VCaP (cell line): ENCODE results near the gene CDK1.
A peak's percentile ranks its signal among the peaks of the same experiment; 100 is the strongest.

Source experiments
- H3K27ac ChIP-seq: fragments of 450-650 bp; 2 replicates; pipeline ENCODE4 v1.5.1; 2017
- TF ChIP-seq, protein P1 (sequence below): fragments of 450-650 bp; conservative IDR thresholded peaks from 2 replicates; pipeline ENCODE4 v1.5.1; 2017; ENCODE audit warnings: mild to moderate bottlenecking, moderate library complexity

CDK1 gene

DNA sequence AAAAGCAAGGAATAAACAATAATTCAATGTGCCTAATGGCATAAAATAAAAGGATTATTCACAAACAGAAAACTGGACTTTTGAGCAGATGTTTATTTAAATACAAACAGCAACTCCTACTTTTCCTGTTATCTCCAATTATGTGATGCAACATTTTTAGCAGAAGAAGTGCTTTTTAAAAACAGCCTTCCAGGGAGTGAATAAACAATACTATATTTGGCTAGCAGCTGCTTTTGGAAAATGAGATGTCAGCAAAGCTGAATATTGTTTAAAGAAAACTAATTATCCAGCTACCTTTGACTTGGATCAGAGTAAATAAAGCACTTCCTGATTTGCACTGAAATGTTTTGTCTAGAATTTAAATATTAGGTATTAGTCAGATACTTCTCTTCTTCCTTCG is 23.2 kb downstream of the CDK1 start:
- TF ChIP-seq, protein P1, sequence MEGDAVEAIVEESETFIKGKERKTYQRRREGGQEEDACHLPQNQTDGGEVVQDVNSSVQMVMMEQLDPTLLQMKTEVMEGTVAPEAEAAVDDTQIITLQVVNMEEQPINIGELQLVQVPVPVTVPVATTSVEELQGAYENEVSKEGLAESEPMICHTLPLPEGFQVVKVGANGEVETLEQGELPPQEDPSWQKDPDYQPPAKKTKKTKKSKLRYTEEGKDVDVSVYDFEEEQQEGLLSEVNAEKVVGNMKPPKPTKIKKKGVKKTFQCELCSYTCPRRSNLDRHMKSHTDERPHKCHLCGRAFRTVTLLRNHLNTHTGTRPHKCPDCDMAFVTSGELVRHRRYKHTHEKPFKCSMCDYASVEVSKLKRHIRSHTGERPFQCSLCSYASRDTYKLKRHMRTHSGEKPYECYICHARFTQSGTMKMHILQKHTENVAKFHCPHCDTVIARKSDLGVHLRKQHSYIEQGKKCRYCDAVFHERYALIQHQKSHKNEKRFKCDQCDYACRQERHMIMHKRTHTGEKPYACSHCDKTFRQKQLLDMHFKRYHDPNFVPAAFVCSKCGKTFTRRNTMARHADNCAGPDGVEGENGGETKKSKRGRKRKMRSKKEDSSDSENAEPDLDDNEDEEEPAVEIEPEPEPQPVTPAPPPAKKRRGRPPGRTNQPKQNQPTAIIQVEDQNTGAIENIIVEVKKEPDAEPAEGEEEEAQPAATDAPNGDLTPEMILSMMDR: no peak
- peak overlapping the region; percentile 55 for H3K27ac ChIP-seq

- no peak overlapping the region for H3K27ac ChIP-seq
- TF ChIP-seq, protein P1: no peak
Observed at GRCh38 chr10:60803433-60803832, 25.2 kb downstream of the CDK1 start.

- TF ChIP-seq, protein P1: no peak
- H3K27ac ChIP-seq: no peak overlapping the region
Observed at GRCh38 chr10:60803865-60804264, 25.6 kb downstream of the CDK1 start.

GRCh38 chr10:60806921-60807320 is 28.6 kb downstream of the CDK1 start:
- TF ChIP-seq, protein P1: no peak
- H3K27ac ChIP-seq: peak overlapping the region; percentile 48; the same call in 1 of the 2 replicates

- TF ChIP-seq, protein P1: no peak
Observed at GRCh38 chr10:60807499-60807898, 29.2 kb downstream of the CDK1 start.

GRCh38 chr10:60808036-60808435 is 29.8 kb downstream of the CDK1 start:
- H3K27ac ChIP-seq: peak overlapping the region; percentile 48
- TF ChIP-seq, protein P1: no peak

More at GRCh38 chr10:60807499-60807898, 29.2 kb downstream of the CDK1 start:
- peak overlapping the region; percentile 48 for H3K27ac ChIP-seq

- peak overlapping the region; percentile 48 for H3K27ac ChIP-seq
- TF ChIP-seq, protein P1: no peak
Observed at GRCh38 chr10:60809157-60809556, 30.9 kb downstream of the CDK1 start.
